ENCODE results near the gene KPNA3.
A peak's percentile ranks its signal among the peaks of the same experiment; 100 is the strongest.

KPNA3 gene

GRCh38 chr13:49693191-49693733 lies 99.2 kb downstream of the KPNA3 start:
- no peak for TF ChIP-seq CTCF (IDR thresholded peaks at IDR 0.05; ENCODE audit: insufficient read depth, low read length, poor library complexity, severe bottlenecking)
- no peaks in the 10 kb centered on the region for H3K36me3 ChIP-seq (ENCODE audit: control insufficient read depth, insufficient read depth, low read length)
- H3K4me3 ChIP-seq (replicated peaks; ENCODE audit: low read depth, low read length): no peak overlapping the region
- no peak for DNase-seq (ENCODE audit: extremely low read depth, insufficient read length)
- H3K27me3 ChIP-seq (replicated peaks; ENCODE audit: control insufficient read depth, insufficient read depth, low read length): no peaks in the 10 kb centered on the region

DNA sequence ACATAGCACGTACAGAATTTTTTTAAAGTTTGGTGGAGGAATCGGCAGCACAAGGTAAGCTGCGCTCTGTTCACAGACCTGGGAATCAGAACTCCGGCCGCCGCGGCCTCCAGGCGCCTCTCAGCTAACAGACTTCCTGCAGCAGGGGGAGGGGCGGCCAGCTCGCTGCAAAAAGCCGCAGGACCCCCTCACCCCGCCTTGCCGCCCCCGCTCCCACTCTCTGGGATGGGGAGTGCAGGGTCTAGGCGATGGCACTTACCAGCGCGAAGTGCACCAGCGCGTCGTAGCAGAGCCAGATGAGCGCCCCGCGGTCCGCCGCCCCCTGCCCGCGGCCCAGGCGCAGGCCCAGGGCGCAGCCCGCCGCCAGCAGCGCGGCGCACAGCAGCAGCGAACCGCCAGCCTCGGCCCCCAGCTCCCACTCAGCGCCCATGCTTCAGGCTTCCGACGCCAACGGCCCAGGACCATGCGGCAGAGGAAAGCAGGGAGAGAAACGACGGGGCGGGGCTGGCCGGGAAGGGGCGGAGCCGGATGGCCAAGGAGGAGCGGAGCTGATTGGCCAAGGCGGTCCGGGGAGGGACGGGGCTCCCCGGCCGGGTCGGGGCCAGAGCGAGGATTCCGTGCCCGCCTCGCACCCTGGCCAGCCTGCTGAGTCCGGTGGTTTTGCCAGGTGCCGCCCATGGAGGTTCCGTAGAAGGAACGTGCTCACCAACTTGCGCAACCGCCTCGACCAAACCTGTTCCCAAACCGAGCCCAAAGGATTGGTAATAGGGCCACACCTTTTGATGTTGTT lies 101.3 kb downstream of the KPNA3 start, which contains the start of gene EBPL:
Gene EBPL (minus strand): TSS at position 492 of the 790 bp plus-strand sequence. CDS start 62 bp downstream, at position 430.
- H3K36me3 ChIP-seq (ENCODE audit: control insufficient read depth, insufficient read depth, low read length): peaks cover 1% of the 10 kb centered on the region
- peak within 1 kb of the TSS; percentile 65 for H3K4me3 ChIP-seq (replicated peaks; ENCODE audit: low read depth, low read length)
- TF ChIP-seq CTCF (IDR thresholded peaks at IDR 0.05; ENCODE audit: insufficient read depth, low read length, poor library complexity, severe bottlenecking): no peak
- peak; percentile 93 for DNase-seq (ENCODE audit: extremely low read depth, insufficient read length)
- H3K27me3 ChIP-seq (replicated peaks; ENCODE audit: control insufficient read depth, insufficient read depth, low read length): no peaks in the 10 kb centered on the region

DNA sequence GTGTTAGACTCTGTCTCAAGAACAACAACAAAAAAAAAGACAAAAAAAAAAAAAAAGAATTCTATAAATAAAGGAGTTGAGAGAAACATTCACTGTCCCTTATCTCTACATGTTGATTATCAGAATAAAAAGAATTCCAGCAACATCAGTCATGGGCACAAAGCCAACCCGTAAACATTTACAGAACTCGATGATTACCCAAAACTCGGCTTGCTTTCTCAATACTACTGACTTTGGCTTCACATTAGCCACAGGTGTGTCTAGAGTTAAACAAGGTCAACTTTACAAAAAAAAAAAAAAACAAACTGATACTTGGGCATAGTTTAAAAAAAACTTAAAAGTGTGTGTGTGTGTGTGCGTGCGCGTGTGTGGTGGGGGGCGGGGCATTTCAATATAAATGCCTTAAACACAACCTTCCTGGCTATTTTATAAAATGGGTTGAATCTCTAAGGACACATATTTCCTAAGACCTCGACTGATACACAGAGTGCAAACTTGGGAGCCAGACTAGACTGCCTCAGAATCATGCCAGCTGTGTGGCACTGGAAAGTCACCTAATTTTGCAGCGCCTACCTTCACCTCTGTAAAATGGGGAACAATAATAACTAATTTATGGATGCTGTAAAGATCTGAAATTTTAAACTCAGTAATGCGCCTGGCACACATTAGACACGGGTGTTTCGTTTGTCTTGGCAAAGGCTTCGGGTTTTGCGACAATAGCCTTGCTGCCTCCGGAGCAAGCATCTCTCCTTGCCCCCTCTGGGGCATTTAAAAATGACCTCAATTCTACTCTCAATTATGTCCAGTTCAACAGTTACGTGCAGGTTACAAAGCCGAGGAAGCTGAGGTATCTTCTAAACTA lies 102.1 kb downstream of the KPNA3 start:
- DNase-seq (ENCODE audit: extremely low read depth, insufficient read length): no peak

GRCh38 chr13:49683489-49683888 lies 109.0 kb downstream of the KPNA3 start:
- H3K27me3 ChIP-seq (replicated peaks; ENCODE audit: control insufficient read depth, insufficient read depth, low read length): no peaks in the 10 kb centered on the region
- H3K4me3 ChIP-seq (replicated peaks; ENCODE audit: low read depth, low read length): no peak overlapping the region
- DNase-seq (ENCODE audit: extremely low read depth, insufficient read length): no peak
- peaks cover 1% of the 10 kb centered on the region for H3K36me3 ChIP-seq (ENCODE audit: control insufficient read depth, insufficient read depth, low read length)
- no peak for TF ChIP-seq CTCF (IDR thresholded peaks at IDR 0.05; ENCODE audit: insufficient read depth, low read length, poor library complexity, severe bottlenecking)

More for the DNA sequence above, 102.1 kb downstream of the KPNA3 start:
- no peak for TF ChIP-seq CTCF (IDR thresholded peaks at IDR 0.05; ENCODE audit: insufficient read depth, low read length, poor library complexity, severe bottlenecking)
- Histone ChIP-seq H3K4me3 (replicated peaks; ENCODE audit: low read depth, low read length) (peak overlapping the region; percentile 65), H3K36me3 (ENCODE audit: control insufficient read depth, insufficient read depth, low read length) (peaks cover 1% of the 10 kb centered on the region), H3K27me3 (replicated peaks; ENCODE audit: control insufficient read depth, insufficient read depth, low read length) (no peaks in the 10 kb centered on the region)

DNA sequence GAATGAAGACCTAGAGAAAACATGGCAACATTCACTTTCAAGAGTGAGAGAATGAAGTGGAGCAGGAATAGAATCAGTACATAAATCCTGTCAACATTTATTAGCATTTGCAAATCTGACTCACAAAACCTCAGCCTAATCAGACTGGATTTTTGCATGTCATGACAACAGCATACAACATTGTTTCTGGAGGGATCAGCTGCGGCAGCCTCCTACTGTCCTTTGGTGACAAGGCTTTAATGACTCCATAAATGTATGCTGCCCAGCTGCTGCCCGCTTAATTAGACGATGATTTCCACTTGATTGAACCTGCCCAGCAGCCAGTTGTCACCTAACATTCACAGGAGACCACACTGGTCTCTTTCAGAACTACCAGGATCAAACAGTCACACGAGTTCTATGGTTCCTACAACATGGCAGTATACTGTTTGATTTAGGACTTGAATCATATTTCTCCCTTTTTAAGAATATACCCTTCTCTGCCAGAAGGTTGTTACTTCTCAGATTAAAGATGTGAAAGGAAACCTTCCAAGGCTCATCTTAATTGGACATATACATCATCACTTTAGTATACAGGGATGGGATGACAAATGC lies 110.5 kb downstream of the KPNA3 start:
- Histone ChIP-seq H3K36me3 (ENCODE audit: control insufficient read depth, insufficient read depth, low read length) (peaks cover 1% of the 10 kb centered on the region), H3K27me3 (replicated peaks; ENCODE audit: control insufficient read depth, insufficient read depth, low read length) (no peaks in the 10 kb centered on the region), H3K4me3 (replicated peaks; ENCODE audit: low read depth, low read length) (no peak overlapping the region)
- no peak for TF ChIP-seq CTCF (IDR thresholded peaks at IDR 0.05; ENCODE audit: insufficient read depth, low read length, poor library complexity, severe bottlenecking)
- no peak for DNase-seq (ENCODE audit: extremely low read depth, insufficient read length)
